ENCODE measurements around the gene CHD2.

DNA sequence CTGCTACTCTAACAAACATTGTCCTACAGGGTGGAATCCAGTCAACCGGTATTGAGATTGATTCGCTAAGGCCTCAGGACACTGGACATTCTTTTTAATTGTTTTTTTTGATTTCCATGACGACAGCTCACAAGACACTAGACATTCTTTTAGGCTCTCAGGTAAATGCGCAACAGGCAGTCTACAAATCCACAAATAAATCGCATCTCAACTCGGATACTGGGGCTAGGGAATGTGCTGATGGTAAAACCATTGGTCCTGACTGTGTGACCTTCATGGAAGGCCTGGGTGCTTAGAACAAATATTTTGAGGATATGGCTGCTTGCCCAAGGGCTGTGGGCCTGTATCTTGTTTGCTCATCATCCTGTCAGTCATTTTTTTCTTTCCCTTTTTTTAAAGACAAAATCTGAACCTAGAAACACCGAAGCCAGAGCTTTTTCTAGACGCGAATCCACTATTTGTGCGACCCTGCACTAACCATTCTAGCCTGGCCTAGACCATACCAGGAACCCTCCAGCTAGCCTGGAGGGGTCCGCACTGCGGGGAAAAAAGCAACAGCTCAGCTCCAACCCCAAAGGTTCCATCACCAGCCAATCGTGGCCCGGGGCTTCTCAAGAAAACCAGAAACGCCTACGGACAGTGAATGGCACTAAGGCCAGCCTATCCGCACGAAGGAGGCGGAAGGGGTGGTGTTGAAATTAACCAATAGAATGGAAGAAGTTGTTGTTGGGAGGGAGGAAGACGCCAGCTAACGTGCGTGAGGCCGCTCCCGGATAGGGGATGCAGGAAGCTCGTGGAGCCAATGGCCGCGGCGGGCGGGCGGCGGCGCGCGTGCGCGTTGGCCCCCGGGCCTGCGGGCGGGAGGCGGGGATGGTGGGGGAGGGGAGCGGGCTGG lies 18.1 kb upstream of the CHD2 start:
- TF ChIP-seq, protein P1, sequence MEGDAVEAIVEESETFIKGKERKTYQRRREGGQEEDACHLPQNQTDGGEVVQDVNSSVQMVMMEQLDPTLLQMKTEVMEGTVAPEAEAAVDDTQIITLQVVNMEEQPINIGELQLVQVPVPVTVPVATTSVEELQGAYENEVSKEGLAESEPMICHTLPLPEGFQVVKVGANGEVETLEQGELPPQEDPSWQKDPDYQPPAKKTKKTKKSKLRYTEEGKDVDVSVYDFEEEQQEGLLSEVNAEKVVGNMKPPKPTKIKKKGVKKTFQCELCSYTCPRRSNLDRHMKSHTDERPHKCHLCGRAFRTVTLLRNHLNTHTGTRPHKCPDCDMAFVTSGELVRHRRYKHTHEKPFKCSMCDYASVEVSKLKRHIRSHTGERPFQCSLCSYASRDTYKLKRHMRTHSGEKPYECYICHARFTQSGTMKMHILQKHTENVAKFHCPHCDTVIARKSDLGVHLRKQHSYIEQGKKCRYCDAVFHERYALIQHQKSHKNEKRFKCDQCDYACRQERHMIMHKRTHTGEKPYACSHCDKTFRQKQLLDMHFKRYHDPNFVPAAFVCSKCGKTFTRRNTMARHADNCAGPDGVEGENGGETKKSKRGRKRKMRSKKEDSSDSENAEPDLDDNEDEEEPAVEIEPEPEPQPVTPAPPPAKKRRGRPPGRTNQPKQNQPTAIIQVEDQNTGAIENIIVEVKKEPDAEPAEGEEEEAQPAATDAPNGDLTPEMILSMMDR (IDR thresholded peaks at IDR 0.05) = peak in 3 of 7 experiments; percentile 1 to 5 (median 4)
- peak; percentile 48 to 95 (median 95) for TF ChIP-seq POLR2A (IDR thresholded peaks at IDR 0.05)
